ENCODE results near the gene HIVEP3. TPM values are rescaled to one million over a fixed set of nuclear protein-coding genes. Genes with fewer than 3 reads are reported as not detected.

The HIVEP3 gene
- total and polyA plus RNA-seq, 2 donors (not counting 1 experiment from before 2014, with no cell fraction given) = 2.0 to 5.1 TPM

GRCh38 chr1:41705798-41706197, 212.9 kb downstream of the HIVEP3 start:
- Histone ChIP-seq H2AFZ (ENCODE audit: insufficient read depth, low read depth, low read length, poor library complexity, severe bottlenecking) (no peak overlapping the region), H3K9ac (ENCODE audit: low read length) (no peak overlapping the region), H3K4me2 (replicated peaks; ENCODE audit: low read depth, low read length, poor library complexity, severe bottlenecking) (no peak overlapping the region), H3K4me3 (ENCODE audit: control extremely low read depth in 1 of 5, extremely low read depth in 1 of 5, insufficient read depth in 1 of 5, low read depth in 2 of 5, low read length in 4 of 5) (no peak overlapping the region), H3K9me3 (ENCODE audit: control extremely low read depth in 1 of 3, control insufficient read depth in 2 of 3, insufficient read depth in 1 of 3, low read length in 2 of 3) (no peaks in the 10 kb centered on the region), H3K27me3 (replicated peaks in 1 of 4; ENCODE audit: control extremely low read depth in 1 of 4, control insufficient read depth in 3 of 4, insufficient read depth in 4 of 4, low read length in 3 of 4) (no peaks in the 10 kb centered on the region), H3K27ac (ENCODE audit: low read length in 2 of 2) (no peak overlapping the region), H4K20me1 (ENCODE audit: control insufficient read depth, insufficient read depth, low read length, poor library complexity, severe bottlenecking) (no peaks in the 10 kb centered on the region), H3K79me2 (ENCODE audit: control insufficient read depth, insufficient read depth, low read length) (no peaks in the 10 kb centered on the region), H3K36me3 (replicated peaks in 1 of 2; ENCODE audit: control extremely low read depth in 1 of 2, control insufficient read depth in 1 of 2, extremely low read depth in 1 of 2, insufficient read depth in 2 of 2, low read length in 1 of 2) (no peaks in the 10 kb centered on the region), H3K4me1 (ENCODE audit: control insufficient read depth in 2 of 2, insufficient read depth in 2 of 2, low read length in 2 of 2) (peaks cover 7 to 15% of the 10 kb centered on the region in 2 donors)
- ChIA-PET POLR2A (interaction anchor here (0.6 kb wide), 1 partner anchor 21 kb away, joined by 3 read pairs; no protein-coding TSS in a partner anchor), CTCF (no interaction called here)
- no peaks in the 10 kb centered on the region for H3K27me3 Mint-ChIP-seq
- no peak overlapping the region for H3K27ac Mint-ChIP-seq
- no CpG with 5 or more reads among the region's 1 CpG for WGBS (ENCODE audit: insufficient coverage)
- intact Hi-C loops (cut with micrococcal nuclease) = no loop called here
- no peak for ATAC-seq (ENCODE audit: low read depth)
- no peak for DNase-seq
- no peaks in the 10 kb centered on the region for H3K9me3 Mint-ChIP-seq (ENCODE audit: insufficient read depth)
- TF ChIP-seq EZH2 (IDR thresholded peaks at IDR 0.05; ENCODE audit: borderline replicate concordance, insufficient read depth, low read depth, low read length, poor library complexity, severe bottlenecking) (no peak), CTCF (IDR thresholded peaks at IDR 0.05) (no peak)
- H3K4me3 Mint-ChIP-seq = no peak overlapping the region
- peaks cover 16% of the 10 kb centered on the region for H3K4me1 Mint-ChIP-seq

- Histone ChIP-seq H3K27me3 (replicated peaks in 1 of 4; ENCODE audit: control extremely low read depth in 1 of 4, control insufficient read depth in 3 of 4, insufficient read depth in 4 of 4, low read length in 3 of 4) (no peaks in the 10 kb centered on the region), H3K9ac (ENCODE audit: low read length) (no peak overlapping the region), H2AFZ (ENCODE audit: insufficient read depth, low read depth, low read length, poor library complexity, severe bottlenecking) (no peak overlapping the region), H3K9me3 (ENCODE audit: control extremely low read depth in 1 of 3, control insufficient read depth in 2 of 3, insufficient read depth in 1 of 3, low read length in 2 of 3) (no peaks in the 10 kb centered on the region), H3K4me3 (ENCODE audit: control extremely low read depth in 1 of 5, extremely low read depth in 1 of 5, insufficient read depth in 1 of 5, low read depth in 2 of 5, low read length in 4 of 5) (no peak overlapping the region), H3K36me3 (replicated peaks in 1 of 2; ENCODE audit: control extremely low read depth in 1 of 2, control insufficient read depth in 1 of 2, extremely low read depth in 1 of 2, insufficient read depth in 2 of 2, low read length in 1 of 2) (no peaks in the 10 kb centered on the region), H3K4me2 (replicated peaks; ENCODE audit: low read depth, low read length, poor library complexity, severe bottlenecking) (no peak overlapping the region), H3K79me2 (ENCODE audit: control insufficient read depth, insufficient read depth, low read length) (no peaks in the 10 kb centered on the region), H3K4me1 (ENCODE audit: control insufficient read depth in 2 of 2, insufficient read depth in 2 of 2, low read length in 2 of 2) (peaks cover 9 to 14% of the 10 kb centered on the region in 2 donors), H4K20me1 (ENCODE audit: control insufficient read depth, insufficient read depth, low read length, poor library complexity, severe bottlenecking) (no peaks in the 10 kb centered on the region), H3K27ac (ENCODE audit: low read length in 2 of 2) (no peak overlapping the region)
- ChIA-PET POLR2A (no interaction called here), CTCF (no interaction called here)
- H3K27ac Mint-ChIP-seq = no peak overlapping the region
- intact Hi-C loops (cut with micrococcal nuclease) = no loop called here
- no peaks in the 10 kb centered on the region for H3K27me3 Mint-ChIP-seq
- DNase-seq (no peak), ATAC-seq (ENCODE audit: low read depth) (no peak)
- no peaks in the 10 kb centered on the region for H3K9me3 Mint-ChIP-seq (ENCODE audit: insufficient read depth)
- no peak overlapping the region for H3K4me3 Mint-ChIP-seq
- H3K4me1 Mint-ChIP-seq = peaks cover 19% of the 10 kb centered on the region
- TF ChIP-seq CTCF (IDR thresholded peaks at IDR 0.05) (no peak), EZH2 (IDR thresholded peaks at IDR 0.05; ENCODE audit: borderline replicate concordance, insufficient read depth, low read depth, low read length, poor library complexity, severe bottlenecking) (no peak)
- 96% methylated on average over 4 of the region's 4 CpGs for WGBS (ENCODE audit: insufficient coverage)
Measured at GRCh38 chr1:41704196-41704595, 214.5 kb downstream of the HIVEP3 start.
